ENCODE results near the gene GSK3B. TPM values are rescaled to one million over a fixed set of nuclear protein-coding genes. Genes with fewer than 3 reads are reported as not detected.

GSK3B gene
- total RNA-seq, 1 experiment from 2014 or later = 56.5 TPM

- Mint-ChIP-seq H3K27me3 (ENCODE audit: low read depth) (no peaks in the 10 kb centered on the region; the same call in 1 of the 2 replicates), H3K4me3 (no peak overlapping the region)
- H3K4me1 ChIP-seq (ENCODE audit: insufficient read depth, low read length) = no peaks in the 10 kb centered on the region
These were observed 43.3 kb upstream of the GSK3B start for GRCh38 chr3:120137548-120137947.

More at GRCh38 chr3:120137548-120137947, 43.3 kb upstream of the GSK3B start:
- no peak overlapping the region for H3K14ac ChIP-seq (ENCODE audit: insufficient read depth, low read length)
- no peak for DNase-seq
- no peak overlapping the region for H3K27ac Mint-ChIP-seq
- no peak overlapping the region for H3K9ac ChIP-seq (ENCODE audit: extremely low read depth, insufficient read length, low read length)
- H2BK12ac ChIP-seq (ENCODE audit: insufficient read length, low read depth, low read length) = no peak overlapping the region
- no CpG with 5 or more reads among the region's 2 CpGs for WGBS (ENCODE audit: extremely low coverage, insufficient read length, low lambda C conversion rate)
- no peaks in the 10 kb centered on the region for H3K9me3 Mint-ChIP-seq
- no peak overlapping the region for H4K5ac ChIP-seq (ENCODE audit: insufficient read length, low read depth, low read length)
- H3K18ac ChIP-seq (ENCODE audit: insufficient read length, low read depth, low read length) = no peak overlapping the region
- H2AFZ ChIP-seq (ENCODE audit: low read length) = no peak overlapping the region
- no peak overlapping the region for H3K23ac ChIP-seq (ENCODE audit: insufficient read length, low read depth, low read length)
- no peaks in the 10 kb centered on the region for H4K20me1 ChIP-seq (ENCODE audit: control insufficient read depth, insufficient read depth, insufficient read length)
- H3K36me3 Mint-ChIP-seq (ENCODE audit: insufficient read depth in 1 of 3, low read depth in 3 of 3) = no peaks in the 10 kb centered on the region
- H3K27me3 ChIP-seq (ENCODE audit: insufficient read depth, low read length) = no peaks in the 10 kb centered on the region
- H3K56ac ChIP-seq (ENCODE audit: insufficient read length, low read depth, low read length) = no peak overlapping the region
- no peak overlapping the region for H2AK5ac ChIP-seq (ENCODE audit: insufficient read length, low read length)
- no peak overlapping the region for H2BK20ac ChIP-seq (ENCODE audit: low read depth, low read length, poor library complexity, severe bottlenecking)
- no peak overlapping the region for H3T11ph ChIP-seq (ENCODE audit: low read length)
- H4K91ac ChIP-seq (ENCODE audit: insufficient read length, low read depth, low read length) = no peak overlapping the region
- no peak overlapping the region for H4K8ac ChIP-seq (replicated peaks; ENCODE audit: insufficient read length, low read depth, low read length)
- no peak overlapping the region for H3K4me2 ChIP-seq (ENCODE audit: insufficient read depth, insufficient read length, low read length)
- no peaks in the 10 kb centered on the region for H3K9me3 ChIP-seq (ENCODE audit: control insufficient read depth, low read depth, low read length)
- no peaks in the 10 kb centered on the region for H3K4me1 Mint-ChIP-seq
- H3K4ac ChIP-seq (ENCODE audit: low read depth, low read length) = no peak overlapping the region
- no peak overlapping the region for H2BK120ac ChIP-seq (ENCODE audit: low read depth, low read length, poor library complexity, severe bottlenecking)
- no peaks in the 10 kb centered on the region for H3K79me2 ChIP-seq (ENCODE audit: insufficient read depth, low read length)
- H3K23me2 ChIP-seq (ENCODE audit: insufficient read length, low read depth, low read length, poor library complexity, severe bottlenecking) = no peaks in the 10 kb centered on the region
- no peak for TF ChIP-seq CTCF (conservative IDR thresholded peaks at IDR 0.05)
- no peak overlapping the region for H2BK5ac ChIP-seq (ENCODE audit: insufficient read length, low read length)
- H3K79me1 ChIP-seq (ENCODE audit: insufficient read depth, low read depth, low read length, poor library complexity, severe bottlenecking) = no peaks in the 10 kb centered on the region
- no peak overlapping the region for H3K27ac ChIP-seq (ENCODE audit: insufficient read length, low read depth, low read length)
- no peak overlapping the region for H2BK15ac ChIP-seq (ENCODE audit: low read depth, low read length)
